H9 (cell line): Measurements from ENCODE around the gene OBSL1. TPM values are rescaled to one million over a fixed set of nuclear protein-coding genes. Genes with fewer than 3 reads are reported as not detected.

Source experiments
- DNase-seq: peaks from one replicate; pipeline ENCODE4 v3.0.0-alpha.2; 2017
- H2AFZ ChIP-seq: one replicate; pipeline ENCODE4 v1.6.1; 2013; ENCODE audit warnings: mild to moderate bottlenecking, low read length, control low read depth, moderate library complexity
- H2AK5ac ChIP-seq: 2 replicates; pipeline ENCODE4 v1.6.1; 2013; ENCODE audit warnings: low read length, control low read depth, mixed read lengths; ENCODE audit not compliant: insufficient read length
- H2BK120ac ChIP-seq: one replicate; pipeline ENCODE4 v1.6.1; 2013; ENCODE audit warnings: low read depth, mild to moderate bottlenecking, low read length, control low read depth, inconsistent platforms; ENCODE audit not compliant: poor library complexity, severe bottlenecking
- H2BK12ac ChIP-seq: 2 replicates; pipeline ENCODE4 v1.6.1; 2013; ENCODE audit warnings: low read length, control low read depth, mixed read lengths, low read depth; ENCODE audit not compliant: insufficient read length
- H2BK15ac ChIP-seq: 2 replicates; pipeline ENCODE4 v1.6.1; 2013; ENCODE audit warnings: low read depth, low read length, control low read depth
- H2BK20ac ChIP-seq: one replicate; pipeline ENCODE4 v1.6.1; 2013; ENCODE audit warnings: low read depth, mild to moderate bottlenecking, low read length, control low read depth, inconsistent platforms; ENCODE audit not compliant: poor library complexity, severe bottlenecking
- H2BK5ac ChIP-seq: 2 replicates; pipeline ENCODE4 v1.6.1; 2013; ENCODE audit warnings: low read length, control low read depth, mixed read lengths; ENCODE audit not compliant: insufficient read length
- H3K14ac ChIP-seq: 2 replicates; pipeline ENCODE4 v1.6.1; 2013; ENCODE audit warnings: low read length, control low read depth; ENCODE audit not compliant: insufficient read depth
- H3K18ac ChIP-seq: 2 replicates; pipeline ENCODE4 v1.6.1; 2013; ENCODE audit warnings: low read depth, mild to moderate bottlenecking, mixed read lengths, low read length, control low read depth; ENCODE audit not compliant: insufficient read length
- H3K23ac ChIP-seq: 2 replicates; pipeline ENCODE4 v1.6.1; 2013; ENCODE audit warnings: low read length, control low read depth, mixed read lengths, low read depth; ENCODE audit not compliant: insufficient read length
- H3K23me2 ChIP-seq: 2 replicates; pipeline ENCODE4 v1.6.1; 2013; ENCODE audit warnings: low read depth, mild to moderate bottlenecking, mixed read lengths, low read length, control low read depth; ENCODE audit not compliant: insufficient read length, poor library complexity, severe bottlenecking
- H3K27ac ChIP-seq: 2 replicates; pipeline ENCODE4 v1.5.1; 2013; ENCODE audit warnings: low read length, control low read depth, mixed read lengths, low read depth; ENCODE audit not compliant: insufficient read length
- H3K27me3 ChIP-seq: 2 replicates; pipeline ENCODE4 v1.6.1; 2013; ENCODE audit warnings: low read length, control low read depth, inconsistent platforms; ENCODE audit not compliant: insufficient read depth
- H3K4ac ChIP-seq: 2 replicates; pipeline ENCODE4 v1.6.1; 2013; ENCODE audit warnings: low read depth, mild to moderate bottlenecking, control low read depth, inconsistent platforms, low read length, moderate library complexity
- H3K4me1 ChIP-seq: 2 replicates; pipeline ENCODE4 v1.6.1; 2013; ENCODE audit warnings: low read length, control low read depth, inconsistent platforms; ENCODE audit not compliant: insufficient read depth
- H3K4me2 ChIP-seq: 2 replicates; pipeline ENCODE4 v1.6.1; 2013; ENCODE audit warnings: low read length, control low read depth, mixed read lengths; ENCODE audit not compliant: insufficient read length, insufficient read depth
- H3K56ac ChIP-seq: 2 replicates; pipeline ENCODE4 v1.6.1; 2013; ENCODE audit warnings: low read depth, mild to moderate bottlenecking, mixed read lengths, low read length, control low read depth; ENCODE audit not compliant: insufficient read length
- H3K79me1 ChIP-seq: 2 replicates; pipeline ENCODE4 v1.6.1; 2013; ENCODE audit warnings: low read depth, mild to moderate bottlenecking, moderate library complexity, low read length, control low read depth, inconsistent platforms; ENCODE audit not compliant: insufficient read depth, poor library complexity, severe bottlenecking
- H3K79me2 ChIP-seq: 2 replicates; pipeline ENCODE4 v1.6.1; 2013; ENCODE audit warnings: low read length, control low read depth, inconsistent platforms; ENCODE audit not compliant: insufficient read depth
- H3K9ac ChIP-seq: 2 replicates; pipeline ENCODE4 v1.6.1; 2013; ENCODE audit warnings: low read length, control low read depth, mixed read lengths; ENCODE audit not compliant: insufficient read length; ENCODE audit errors: extremely low read depth
- H3K9me3 ChIP-seq: one replicate; pipeline ENCODE4 v1.6.1; 2013; ENCODE audit warnings: low read depth, low read length, inconsistent platforms; ENCODE audit not compliant: control insufficient read depth
- H3T11ph ChIP-seq: one replicate; pipeline ENCODE4 v1.6.1; 2013; ENCODE audit warnings: mild to moderate bottlenecking, low read length, control low read depth, inconsistent platforms
- H4K20me1 ChIP-seq: one replicate; pipeline ENCODE4 v1.6.1; 2013; ENCODE audit not compliant: control insufficient read depth, insufficient read length, insufficient read depth
- H4K5ac ChIP-seq: 2 replicates; pipeline ENCODE4 v1.6.1; 2013; ENCODE audit warnings: low read depth, mild to moderate bottlenecking, mixed read lengths, low read length, control low read depth; ENCODE audit not compliant: insufficient read length
- H4K8ac ChIP-seq: replicated peaks from 2 replicates; pipeline ENCODE4 v1.6.1; 2013; ENCODE audit warnings: low read length, control low read depth, mixed read lengths, low read depth; ENCODE audit not compliant: insufficient read length
- H4K91ac ChIP-seq: 2 replicates; pipeline ENCODE4 v1.6.1; 2013; ENCODE audit warnings: low read depth, mild to moderate bottlenecking, moderate library complexity, mixed read lengths, low read length, control low read depth; ENCODE audit not compliant: insufficient read length
- H3K27ac Mint-ChIP-seq, 3 experiments: 2 replicates in 2 of 3; 3 replicates in 1 of 3; pipeline ENCODE4 v1.8.0; 2020 to 2021; ENCODE audit warnings: mixed read lengths in 3 of 3, mild to moderate bottlenecking in 1 of 3, moderate library complexity in 1 of 3
- H3K27me3 Mint-ChIP-seq: 2 replicates; pipeline ENCODE4 v1.8.0; 2021; ENCODE audit warnings: low read depth, mild to moderate bottlenecking, moderate library complexity, mixed read lengths
- H3K36me3 Mint-ChIP-seq, 3 experiments: 2 replicates in 2 of 3; 3 replicates in 1 of 3; pipeline ENCODE4 v1.8.0; 2020 to 2021; ENCODE audit warnings: low read depth in 3 of 3, mixed read lengths in 3 of 3; ENCODE audit not compliant: insufficient read depth in 1 of 3
- H3K4me1 Mint-ChIP-seq, 2 experiments: 2 replicates each; pipeline ENCODE4 v1.8.0; 2020; ENCODE audit warnings: mixed read lengths in 2 of 2
- H3K4me3 Mint-ChIP-seq, 2 experiments: 2 replicates in 1 of 2; 3 replicates in 1 of 2; pipeline ENCODE4 v1.8.0; 2020 to 2021; ENCODE audit warnings: mild to moderate bottlenecking in 2 of 2, mixed read lengths in 2 of 2, moderate library complexity in 1 of 2
- H3K9me3 Mint-ChIP-seq, 2 experiments: 2 replicates in 1 of 2; 3 replicates in 1 of 2; pipeline ENCODE4 v1.8.0; 2020; ENCODE audit warnings: mild to moderate bottlenecking in 2 of 2, mixed read lengths in 2 of 2, moderate library complexity in 1 of 2
- WGBS: extraction: QIAGEN DNeasy Blood & Tissue Kit; methylation state at CpG from one replicate; pipeline ENCODE4 v1.1.7; 2013; ENCODE audit warnings: missing lambda C conversion rate, low lambda C conversion rate, mixed read lengths; ENCODE audit not compliant: insufficient read length; ENCODE audit errors: extremely low coverage; 5-methylcytosine and 5-hydroxymethylcytosine counted together
- total RNA-seq: library from RNA; stranded (reverse); gene quantifications from 2 replicates; pipeline ENCODE4 v1.2.1, GENCODE V29; 2021
- TF ChIP-seq, protein P1 (sequence below): fragments of 200-600 bp; sonication (generic); conservative IDR thresholded peaks from 3 replicates; pipeline ENCODE4 v1.8.0; 2021; ENCODE audit warnings: antibody characterized with exemption, mild to moderate bottlenecking

The OBSL1 gene
- total RNA-seq, 1 experiment from 2014 or later, result 140 TPM

- Histone ChIP-seq H4K20me1 (no peaks in the 10 kb centered on the region), H4K91ac (no peak within 1 kb of the TSS), H3K9ac (peak within 1 kb of the TSS; percentile 80), H3K56ac (no peak within 1 kb of the TSS), H3K9me3 (no peaks in the 10 kb centered on the region), H4K5ac (peak within 1 kb of the TSS; percentile 36), H3K23ac (no peak within 1 kb of the TSS), H2AK5ac (no peak within 1 kb of the TSS), H2BK12ac (peak within 1 kb of the TSS; percentile 94), H3K4me2 (peak within 1 kb of the TSS; percentile 76), H3K4me1 (peaks cover 3% of the 10 kb centered on the region; the same call in 1 of the 2 replicates), H2BK20ac (no peak within 1 kb of the TSS), H2BK15ac (no peak within 1 kb of the TSS), H2AFZ (peak within 1 kb of the TSS; percentile 84), H3K27ac (peak within 1 kb of the TSS; percentile 98), H3K27me3 (no peaks in the 10 kb centered on the region), H3K79me1 (no peaks in the 10 kb centered on the region), H3K18ac (peak within 1 kb of the TSS; percentile 85), H4K8ac (no peak within 1 kb of the TSS), H2BK5ac (peak within 1 kb of the TSS; percentile 76), H3K23me2 (peaks cover 6% of the 10 kb centered on the region), H3K14ac (peak within 1 kb of the TSS; percentile 83; the same call in 1 of the 2 replicates), H3K79me2 (no peaks in the 10 kb centered on the region), H3K4ac (no peak within 1 kb of the TSS; the same call in 1 of the 2 replicates), H3T11ph (no peak within 1 kb of the TSS), H2BK120ac (peak within 1 kb of the TSS; percentile 70)
- no CpG with 5 or more reads among the region's 57 CpGs for WGBS
- Mint-ChIP-seq H3K27me3 (peaks cover 2% of the 10 kb centered on the region; the same call in 1 of the 2 replicates), H3K9me3 (no peaks in the 10 kb centered on the region), H3K36me3 (peaks cover 2 to 15% (median 13%) of the 10 kb centered on the region in 3 experiments; a peak in 5 of 7 replicates), H3K4me1 (peaks cover 28% of the 10 kb centered on the region in 2 experiments), H3K4me3 (peak within 1 kb of the TSS; percentile 92 to 94), H3K27ac (peak within 1 kb of the TSS; percentile 96 to 99 (median 98))
- TF ChIP-seq, protein P1, sequence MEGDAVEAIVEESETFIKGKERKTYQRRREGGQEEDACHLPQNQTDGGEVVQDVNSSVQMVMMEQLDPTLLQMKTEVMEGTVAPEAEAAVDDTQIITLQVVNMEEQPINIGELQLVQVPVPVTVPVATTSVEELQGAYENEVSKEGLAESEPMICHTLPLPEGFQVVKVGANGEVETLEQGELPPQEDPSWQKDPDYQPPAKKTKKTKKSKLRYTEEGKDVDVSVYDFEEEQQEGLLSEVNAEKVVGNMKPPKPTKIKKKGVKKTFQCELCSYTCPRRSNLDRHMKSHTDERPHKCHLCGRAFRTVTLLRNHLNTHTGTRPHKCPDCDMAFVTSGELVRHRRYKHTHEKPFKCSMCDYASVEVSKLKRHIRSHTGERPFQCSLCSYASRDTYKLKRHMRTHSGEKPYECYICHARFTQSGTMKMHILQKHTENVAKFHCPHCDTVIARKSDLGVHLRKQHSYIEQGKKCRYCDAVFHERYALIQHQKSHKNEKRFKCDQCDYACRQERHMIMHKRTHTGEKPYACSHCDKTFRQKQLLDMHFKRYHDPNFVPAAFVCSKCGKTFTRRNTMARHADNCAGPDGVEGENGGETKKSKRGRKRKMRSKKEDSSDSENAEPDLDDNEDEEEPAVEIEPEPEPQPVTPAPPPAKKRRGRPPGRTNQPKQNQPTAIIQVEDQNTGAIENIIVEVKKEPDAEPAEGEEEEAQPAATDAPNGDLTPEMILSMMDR, result no peak
- peak; percentile 98 for DNase-seq
Observed at GRCh38 chr2:219597552-219598307, 26.4 kb upstream of the OBSL1 start, which contains the start of gene STK11IP. TSS of gene STK11IP (plus strand) at chr2:219597857. CDS start at chr2:219598120, 263 bp downstream.
